ENCODE data around the gene TEX2. TPM values are rescaled to one million over a fixed set of nuclear protein-coding genes. Genes with fewer than 3 reads are reported as not detected.

TEX2 gene
- total RNA-seq, 1 experiment from 2014 or later: 20.1 TPM

DNA sequence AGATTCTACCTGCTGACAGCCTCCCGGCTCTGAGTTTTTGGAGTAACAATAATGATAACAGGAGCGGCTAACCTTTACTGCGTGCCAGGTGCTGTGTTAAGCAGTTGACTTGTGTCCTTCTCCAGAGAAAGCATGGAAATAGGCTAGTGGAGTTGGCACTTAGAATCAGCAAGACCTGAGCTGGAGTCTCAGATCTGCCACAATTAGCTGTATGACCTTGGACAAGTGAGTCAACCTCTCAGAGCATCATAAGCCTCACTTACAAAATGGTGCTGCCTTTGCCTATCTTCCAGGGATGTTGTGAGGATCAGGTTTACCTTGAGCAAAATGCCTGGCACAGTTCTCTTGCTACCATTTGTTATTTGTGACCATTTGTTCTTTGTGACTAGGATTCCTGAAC lies 32.1 kb upstream of the TEX2 start:
- Histone ChIP-seq H3K27ac (ENCODE audit: low read length) (no peak overlapping the region), H3K9me3 (ENCODE audit: control insufficient read depth, insufficient read depth, low read depth, low read length) (no peaks in the 10 kb centered on the region; the same call in 1 of the 2 replicates), H3K36me3 (ENCODE audit: control insufficient read depth, insufficient read depth, low read length) (no peaks in the 10 kb centered on the region), H3K4me1 (ENCODE audit: control insufficient read depth, insufficient read depth, low read length) (no peaks in the 10 kb centered on the region), H3K4me3 (ENCODE audit: low read depth in 2 of 2, low read length in 2 of 2) (no peak overlapping the region), H3K27me3 (ENCODE audit: control insufficient read depth, insufficient read depth, low read length) (no peaks in the 10 kb centered on the region)
- ATAC-seq (no peak), DNase-seq (ENCODE audit: low read depth, low spot score) (no peak)
- intact Hi-C loops (cut with micrococcal nuclease; ENCODE audit: unreplicated experiment) (no loop called here), in situ Hi-C loops (cut with HindIII; ENCODE audit: low pct_unique_long_range_greater_than_20kb, low sequenced_read_pairs) (no loop called here)
- ChIA-PET CTCF (no interaction called here), POLR2A (no interaction called here)
- TF ChIP-seq, protein P1, sequence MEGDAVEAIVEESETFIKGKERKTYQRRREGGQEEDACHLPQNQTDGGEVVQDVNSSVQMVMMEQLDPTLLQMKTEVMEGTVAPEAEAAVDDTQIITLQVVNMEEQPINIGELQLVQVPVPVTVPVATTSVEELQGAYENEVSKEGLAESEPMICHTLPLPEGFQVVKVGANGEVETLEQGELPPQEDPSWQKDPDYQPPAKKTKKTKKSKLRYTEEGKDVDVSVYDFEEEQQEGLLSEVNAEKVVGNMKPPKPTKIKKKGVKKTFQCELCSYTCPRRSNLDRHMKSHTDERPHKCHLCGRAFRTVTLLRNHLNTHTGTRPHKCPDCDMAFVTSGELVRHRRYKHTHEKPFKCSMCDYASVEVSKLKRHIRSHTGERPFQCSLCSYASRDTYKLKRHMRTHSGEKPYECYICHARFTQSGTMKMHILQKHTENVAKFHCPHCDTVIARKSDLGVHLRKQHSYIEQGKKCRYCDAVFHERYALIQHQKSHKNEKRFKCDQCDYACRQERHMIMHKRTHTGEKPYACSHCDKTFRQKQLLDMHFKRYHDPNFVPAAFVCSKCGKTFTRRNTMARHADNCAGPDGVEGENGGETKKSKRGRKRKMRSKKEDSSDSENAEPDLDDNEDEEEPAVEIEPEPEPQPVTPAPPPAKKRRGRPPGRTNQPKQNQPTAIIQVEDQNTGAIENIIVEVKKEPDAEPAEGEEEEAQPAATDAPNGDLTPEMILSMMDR (IDR thresholded peaks at IDR 0.05): no peak
- TF ChIP-seq TCF7L2 (IDR thresholded peaks at IDR 0.05; ENCODE audit: low read depth, low read length) (no peak), SIN3A (IDR thresholded peaks at IDR 0.05; ENCODE audit: borderline replicate concordance, insufficient read depth, low read depth, low read length) (no peak), POLR2AphosphoS5 (IDR thresholded peaks at IDR 0.05; ENCODE audit: low read depth, low read length) (no peak)
- TF ChIP-seq, protein P2, sequence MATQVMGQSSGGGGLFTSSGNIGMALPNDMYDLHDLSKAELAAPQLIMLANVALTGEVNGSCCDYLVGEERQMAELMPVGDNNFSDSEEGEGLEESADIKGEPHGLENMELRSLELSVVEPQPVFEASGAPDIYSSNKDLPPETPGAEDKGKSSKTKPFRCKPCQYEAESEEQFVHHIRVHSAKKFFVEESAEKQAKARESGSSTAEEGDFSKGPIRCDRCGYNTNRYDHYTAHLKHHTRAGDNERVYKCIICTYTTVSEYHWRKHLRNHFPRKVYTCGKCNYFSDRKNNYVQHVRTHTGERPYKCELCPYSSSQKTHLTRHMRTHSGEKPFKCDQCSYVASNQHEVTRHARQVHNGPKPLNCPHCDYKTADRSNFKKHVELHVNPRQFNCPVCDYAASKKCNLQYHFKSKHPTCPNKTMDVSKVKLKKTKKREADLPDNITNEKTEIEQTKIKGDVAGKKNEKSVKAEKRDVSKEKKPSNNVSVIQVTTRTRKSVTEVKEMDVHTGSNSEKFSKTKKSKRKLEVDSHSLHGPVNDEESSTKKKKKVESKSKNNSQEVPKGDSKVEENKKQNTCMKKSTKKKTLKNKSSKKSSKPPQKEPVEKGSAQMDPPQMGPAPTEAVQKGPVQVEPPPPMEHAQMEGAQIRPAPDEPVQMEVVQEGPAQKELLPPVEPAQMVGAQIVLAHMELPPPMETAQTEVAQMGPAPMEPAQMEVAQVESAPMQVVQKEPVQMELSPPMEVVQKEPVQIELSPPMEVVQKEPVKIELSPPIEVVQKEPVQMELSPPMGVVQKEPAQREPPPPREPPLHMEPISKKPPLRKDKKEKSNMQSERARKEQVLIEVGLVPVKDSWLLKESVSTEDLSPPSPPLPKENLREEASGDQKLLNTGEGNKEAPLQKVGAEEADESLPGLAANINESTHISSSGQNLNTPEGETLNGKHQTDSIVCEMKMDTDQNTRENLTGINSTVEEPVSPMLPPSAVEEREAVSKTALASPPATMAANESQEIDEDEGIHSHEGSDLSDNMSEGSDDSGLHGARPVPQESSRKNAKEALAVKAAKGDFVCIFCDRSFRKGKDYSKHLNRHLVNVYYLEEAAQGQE (IDR thresholded peaks at IDR 0.05; ENCODE audit: insufficient read depth in 1 of 2, low read depth in 2 of 2, low read length in 1 of 2): no peak
- BruUV-seq (replicated peaks): no TSS peak

DNA sequence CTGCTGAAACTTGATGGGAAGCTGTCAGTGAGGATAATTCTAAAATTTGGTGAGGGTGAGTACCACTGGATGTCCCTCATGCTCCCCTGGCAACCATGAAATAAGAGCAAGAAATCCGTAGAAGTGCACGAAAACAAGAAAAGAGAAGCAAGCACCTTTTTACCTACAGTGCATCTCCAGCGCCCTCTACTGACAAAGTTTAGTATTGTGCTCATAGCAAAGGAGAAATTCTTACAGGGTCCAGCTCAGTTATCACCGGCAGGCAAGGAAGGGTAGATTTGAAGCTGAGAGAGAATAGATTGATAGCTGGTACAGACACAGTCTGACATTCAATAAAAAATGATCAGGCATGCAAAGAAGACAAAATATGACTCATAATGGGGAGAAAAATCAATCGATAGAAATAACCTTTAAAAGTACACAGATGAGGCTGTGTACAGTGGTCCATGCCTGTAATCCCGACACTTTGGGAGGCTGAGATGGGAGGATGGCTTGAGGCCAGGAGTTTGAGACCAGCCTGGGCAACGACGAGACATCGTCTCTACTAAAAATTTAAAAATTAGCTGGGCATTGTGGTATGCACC lies 28.3 kb upstream of the TEX2 start:
- in situ Hi-C loops (cut with HindIII; ENCODE audit: low pct_unique_long_range_greater_than_20kb, low sequenced_read_pairs): no loop called here
- DNase-seq (ENCODE audit: low read depth, low spot score): no peak

More for the DNA sequence above, 28.3 kb upstream of the TEX2 start:
- TF ChIP-seq, protein P1 (IDR thresholded peaks at IDR 0.05): peak; percentile 61; the same call in 1 of the 2 replicates
- TF ChIP-seq, protein P2 (IDR thresholded peaks at IDR 0.05; ENCODE audit: insufficient read depth in 1 of 2, low read depth in 2 of 2, low read length in 1 of 2): no peak
- no peak for TF ChIP-seq SIN3A (IDR thresholded peaks at IDR 0.05; ENCODE audit: borderline replicate concordance, insufficient read depth, low read depth, low read length)
- Histone ChIP-seq H3K36me3 (ENCODE audit: control insufficient read depth, insufficient read depth, low read length) (no peaks in the 10 kb centered on the region), H3K27me3 (ENCODE audit: control insufficient read depth, insufficient read depth, low read length) (no peaks in the 10 kb centered on the region), H3K9me3 (ENCODE audit: control insufficient read depth, insufficient read depth, low read depth, low read length) (no peaks in the 10 kb centered on the region; the same call in 1 of the 2 replicates), H3K27ac (ENCODE audit: low read length) (no peak overlapping the region), H3K4me3 (ENCODE audit: low read depth in 2 of 2, low read length in 2 of 2) (no peak overlapping the region), H3K4me1 (ENCODE audit: control insufficient read depth, insufficient read depth, low read length) (no peaks in the 10 kb centered on the region)
- POLR2A ChIA-PET: no interaction called here
- CTCF ChIA-PET: no interaction called here
- intact Hi-C loops (cut with micrococcal nuclease; ENCODE audit: unreplicated experiment): no loop called here
- no peak for ATAC-seq
- BruUV-seq (replicated peaks): no TSS peak

All from Panc1 (cell line).